Lung (tissue), 12 donors: ENCODE results near the gene DLX1. TPM values are rescaled to one million over a fixed set of nuclear protein-coding genes. Genes with fewer than 3 reads are reported as not detected.
"Not testable (repeated sequence)": the region's sequence is repeated elsewhere in the genome, so short reads cannot be mapped to it uniquely, and the experiment has no call there.

Experiments
- ATAC-seq: fragments of 200-7000 bp; cut with Tn5 transposase; one replicate; pipeline ENCODE4 v1.9.1; 2020; ENCODE audit warnings: moderate number of reproducible peaks; ENCODE audit not compliant: insufficient read depth, low FRiP score
- DNase-seq, 3 donors: peaks; one replicate each; pipeline ENCODE4 v3.0.0-alpha.2; 2013 to 2017
- H3K27ac ChIP-seq, 2 donors: one replicate each; pipeline ENCODE4 v1.5.1; 2013; ENCODE audit warnings: mild to moderate bottlenecking in 2 of 2, moderate library complexity in 2 of 2, control low read depth in 1 of 2, inconsistent platforms in 1 of 2, low read depth in 1 of 2, low read length in 1 of 2
- H3K27me3 ChIP-seq, 3 donors: one replicate each; pipeline ENCODE4 v1.5.1; 2013; ENCODE audit warnings: low read length in 2 of 3; ENCODE audit not compliant: control insufficient read depth in 3 of 3, insufficient read depth in 3 of 3
- H3K36me3 ChIP-seq, 4 donors: one replicate each; pipeline ENCODE4 v1.5.1; 2013; ENCODE audit warnings: low read length in 4 of 4, mild to moderate bottlenecking in 1 of 4, moderate library complexity in 1 of 4; ENCODE audit not compliant: control insufficient read depth in 4 of 4, insufficient read depth in 4 of 4
- H3K4me1 ChIP-seq, 5 donors: one replicate each; pipeline ENCODE4 v1.5.1; 2013; ENCODE audit warnings: low read length in 5 of 5, mild to moderate bottlenecking in 2 of 5, moderate library complexity in 1 of 5; ENCODE audit not compliant: control insufficient read depth in 5 of 5, insufficient read depth in 5 of 5
- H3K4me3 ChIP-seq: one replicate; pipeline ENCODE4 v1.5.1; 2013; ENCODE audit warnings: mild to moderate bottlenecking, control low read depth, moderate library complexity
- H3K9ac ChIP-seq, 2 donors: one replicate each; pipeline ENCODE4 v1.5.1; 2013; ENCODE audit warnings: low read length in 2 of 2, control low read depth in 1 of 2; ENCODE audit not compliant: insufficient read depth in 1 of 2
- H3K9me3 ChIP-seq, 4 donors: one replicate each; pipeline ENCODE4 v1.5.1; 2013; ENCODE audit warnings: low read length in 3 of 4, mild to moderate bottlenecking in 1 of 4, moderate library complexity in 1 of 4; ENCODE audit not compliant: control insufficient read depth in 4 of 4, insufficient read depth in 3 of 4
- WGBS, 2 donors: extraction: QIAGEN DNeasy Blood & Tissue Kit; methylation state at CpG; one replicate each; pipeline ENCODE4 v1.1.7; 2013; 5-methylcytosine and 5-hydroxymethylcytosine counted together
- polyA plus RNA-seq, 2 donors: library from polyadenylated mRNA; stranded (reverse); fragments of 200-250 nt; gene quantifications; one replicate each; pipeline ENCODE4 v1.2.1, GENCODE V29; 2013
- total RNA-seq, 2 donors: library from RNA; depleted of rRNA in 1 of 2; stranded (reverse); fragments of >200 nt in 1 of 2; gene quantifications; one replicate each; pipeline ENCODE4 v1.2.1, GENCODE V29; 2014 to 2021
- TF ChIP-seq, protein P1 (sequence below): IDR thresholded peaks from 2 replicates; pipeline ENCODE4 v1.5.1; 2012; ENCODE audit warnings: mild to moderate bottlenecking; ENCODE audit errors: control extremely low read depth, extremely low read depth
- donor health status: control.
- donor health status: control.
- donor health status: Bipolar disorder and iron deficiency.
- donor health status: healthy.
- donor health status: DM: yes; HTN: yes; CAD: no.

The DLX1 gene
- total and polyA plus RNA-seq, 4 donors = 0.05 TPM; not detected in 3

DNA sequence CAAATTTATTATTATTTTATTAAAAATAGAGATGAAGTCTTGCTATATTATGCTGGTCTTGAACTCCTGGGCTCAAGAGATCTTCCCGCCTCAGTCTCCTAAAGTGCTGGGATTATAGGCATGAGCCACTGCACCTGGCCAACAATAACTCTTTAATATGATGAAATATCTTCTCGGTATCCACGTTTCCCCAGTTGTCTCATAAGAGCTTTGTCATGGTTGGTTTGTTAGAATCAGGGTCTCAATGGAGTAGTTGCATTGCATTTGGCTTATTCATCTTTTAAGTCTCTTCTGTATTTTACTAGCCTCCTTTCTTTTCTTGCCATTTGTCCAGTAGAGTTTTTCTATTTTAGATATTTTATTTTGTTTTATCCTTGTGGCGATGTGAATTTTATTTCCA, 50.1 kb downstream of the DLX1 start:
- no peak for DNase-seq
- Histone ChIP-seq H3K27me3 (no peaks in the 10 kb centered on the region), H3K4me3 (no peak overlapping the region), H3K9ac (no peak overlapping the region), H3K36me3 (no peaks in the 10 kb centered on the region), H3K27ac (no peak overlapping the region), H3K4me1 (no peaks in the 10 kb centered on the region), H3K9me3 (no peaks in the 10 kb centered on the region)
- no peak for ATAC-seq
- WGBS, 2 donors = 88 to 89% methylated on average over 4 of the region's 4 CpGs
- TF ChIP-seq, protein P1, sequence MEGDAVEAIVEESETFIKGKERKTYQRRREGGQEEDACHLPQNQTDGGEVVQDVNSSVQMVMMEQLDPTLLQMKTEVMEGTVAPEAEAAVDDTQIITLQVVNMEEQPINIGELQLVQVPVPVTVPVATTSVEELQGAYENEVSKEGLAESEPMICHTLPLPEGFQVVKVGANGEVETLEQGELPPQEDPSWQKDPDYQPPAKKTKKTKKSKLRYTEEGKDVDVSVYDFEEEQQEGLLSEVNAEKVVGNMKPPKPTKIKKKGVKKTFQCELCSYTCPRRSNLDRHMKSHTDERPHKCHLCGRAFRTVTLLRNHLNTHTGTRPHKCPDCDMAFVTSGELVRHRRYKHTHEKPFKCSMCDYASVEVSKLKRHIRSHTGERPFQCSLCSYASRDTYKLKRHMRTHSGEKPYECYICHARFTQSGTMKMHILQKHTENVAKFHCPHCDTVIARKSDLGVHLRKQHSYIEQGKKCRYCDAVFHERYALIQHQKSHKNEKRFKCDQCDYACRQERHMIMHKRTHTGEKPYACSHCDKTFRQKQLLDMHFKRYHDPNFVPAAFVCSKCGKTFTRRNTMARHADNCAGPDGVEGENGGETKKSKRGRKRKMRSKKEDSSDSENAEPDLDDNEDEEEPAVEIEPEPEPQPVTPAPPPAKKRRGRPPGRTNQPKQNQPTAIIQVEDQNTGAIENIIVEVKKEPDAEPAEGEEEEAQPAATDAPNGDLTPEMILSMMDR = no peak

DNA sequence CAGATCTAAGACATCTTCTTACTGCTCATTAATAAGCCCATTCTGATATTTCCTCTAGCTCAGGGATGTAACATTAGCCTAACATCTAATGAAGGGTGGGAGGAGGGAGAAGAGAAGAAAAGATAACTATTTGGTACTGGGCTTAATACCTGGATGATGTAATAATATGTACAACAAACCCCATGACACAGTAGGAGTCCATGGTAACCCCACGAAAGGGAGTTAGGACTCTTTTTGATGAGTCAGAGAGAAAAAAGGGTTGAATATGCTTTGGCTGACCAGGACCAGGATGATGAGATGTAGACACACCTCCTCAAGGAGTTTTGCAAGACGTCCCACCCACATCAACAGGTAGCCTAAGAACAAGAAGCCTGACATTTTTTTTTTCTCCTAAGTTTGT, 51.8 kb downstream of the DLX1 start:
- WGBS, 2 donors = 83 to 88% methylated on average over 2 of the region's 2 CpGs
- TF ChIP-seq, protein P1 = no peak
- no peak overlapping the region for H3K4me3 ChIP-seq
- no peak overlapping the region for H3K9ac ChIP-seq
- H3K27ac ChIP-seq = no peak overlapping the region
- no peaks in the 10 kb centered on the region for H3K36me3 ChIP-seq
- no peaks in the 10 kb centered on the region for H3K27me3 ChIP-seq
- H3K4me1 ChIP-seq = no peaks in the 10 kb centered on the region
- no peak for ATAC-seq
- H3K9me3 ChIP-seq = no peaks in the 10 kb centered on the region
- DNase-seq = no peak

DNA sequence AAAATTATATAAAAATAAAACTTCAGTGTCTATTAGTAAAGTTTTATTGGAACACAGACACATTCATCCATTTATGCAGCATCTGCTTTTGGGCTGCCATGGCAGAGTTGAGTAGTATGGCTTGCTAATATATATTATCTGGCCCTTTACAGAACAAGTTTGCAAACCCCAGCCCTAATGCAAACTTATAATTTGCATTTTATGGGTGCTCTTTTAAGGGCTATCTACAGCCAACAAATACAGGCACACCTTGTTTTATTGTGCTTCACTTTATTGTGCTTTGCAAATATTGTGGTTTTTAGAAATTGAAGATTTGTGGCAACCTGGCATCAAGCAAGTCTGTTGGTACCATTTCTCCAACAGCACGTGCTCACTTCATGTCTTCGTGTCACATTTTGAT, 52.6 kb downstream of the DLX1 start:
- DNase-seq = no peak
- whole genome bisulfite sequencing, 2 donors = 90 to 94% methylated on average over 2 of the region's 2 CpGs
- no peaks in the 10 kb centered on the region for H3K27me3 ChIP-seq
- H3K4me1 ChIP-seq = no peaks in the 10 kb centered on the region
- no peaks in the 10 kb centered on the region for H3K9me3 ChIP-seq
- H3K4me3 ChIP-seq = no peak overlapping the region
- H3K36me3 ChIP-seq = no peaks in the 10 kb centered on the region
- TF ChIP-seq, protein P1 = no peak
- no peak for ATAC-seq
- no peak overlapping the region for H3K27ac ChIP-seq
- H3K9ac ChIP-seq = no peak overlapping the region

DNA sequence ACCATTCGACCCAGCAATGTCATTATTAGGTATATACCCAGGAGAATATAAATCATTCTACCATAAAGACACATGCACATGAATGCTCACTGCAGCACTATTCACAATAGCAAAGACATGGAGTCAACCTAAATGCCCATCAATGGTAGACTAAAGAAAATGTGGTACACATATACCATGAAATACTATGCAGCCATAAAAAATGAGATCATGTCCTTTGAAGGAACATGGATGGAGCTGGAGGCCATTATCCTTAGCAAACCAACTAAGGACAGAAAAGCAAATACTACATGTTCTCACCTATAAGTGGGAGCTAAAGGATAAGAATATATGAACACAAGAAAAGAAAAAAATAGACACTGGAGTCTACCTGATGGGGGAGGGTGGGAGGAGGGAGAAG, 53.4 kb downstream of the DLX1 start:
- WGBS, 2 donors = 71 to 88% methylated on average over 1 of the region's 1 CpG
- H3K36me3 ChIP-seq, H3K4me3 ChIP-seq, H3K4me1 ChIP-seq, H3K27me3 ChIP-seq, H3K9me3 ChIP-seq, H3K27ac ChIP-seq, DNase-seq, H3K9ac ChIP-seq, ATAC-seq: not testable (repeated sequence)

Other genes starting within 250 kb of the DLX1 start
- 10 to 100 TPM; 17.9 to 22.4 TPM for gene SLC25A12, start 191.3 kb upstream of the DLX1 start, total RNA-seq
- 10 to 100 TPM in 1 of 2 donors, 1 to 10 TPM in 1; 6.9 to 10.6 TPM for gene SLC25A12, start 191.3 kb upstream of the DLX1 start, polyA plus RNA-seq
- gene HAT1, start 163.0 kb upstream of the DLX1 start, total RNA-seq = 10 to 100 TPM; 27.5 to 48.4 TPM
- 10 to 100 TPM; 16.1 to 41.8 TPM for gene HAT1, start 163.0 kb upstream of the DLX1 start, polyA plus RNA-seq
- gene METAP1D, start 85.6 kb upstream of the DLX1 start, total RNA-seq = 10 to 100 TPM in 1 of 2 donors, 1 to 10 TPM in 1; 3.1 to 17.8 TPM
- gene METAP1D, start 85.6 kb upstream of the DLX1 start, polyA plus RNA-seq = 1 to 10 TPM; 2.5 to 2.8 TPM
- under 1 TPM in 1 of 2 donors, not detected in 1; 0.26 TPM for gene DLX2, start 17.4 kb downstream of the DLX1 start, total RNA-seq
- under 1 TPM in 1 of 2 donors, not detected in 1; 0.01 TPM for gene DLX2, start 17.4 kb downstream of the DLX1 start, polyA plus RNA-seq